Left renal pelvis (tissue), 4 donors: ENCODE measurements around the gene HSPG2. TPM values are rescaled to one million over a fixed set of nuclear protein-coding genes. Genes with fewer than 3 reads are reported as not detected.
A peak's percentile ranks its signal among the peaks of the same experiment; 100 is the strongest.
"Not testable (repeated sequence)": the region's sequence is repeated elsewhere in the genome, so short reads cannot be mapped to it uniquely, and the experiment has no call there.

Experiments
- DNase-seq, 4 donors: peaks; one replicate each; pipeline ENCODE4 v3.0.0-alpha.2; 2013; ENCODE audit warnings: low read depth in 4 of 4, low spot score in 3 of 4
- polyA plus RNA-seq, 4 donors: library from polyadenylated mRNA; unstranded; fragments of 120-200 nt; gene quantifications; one replicate each; pipeline ENCODE4 v1.2.1, GENCODE V29; 2013; ENCODE audit not compliant: insufficient read length in 4 of 4

HSPG2 gene
- polyA plus RNA-seq, 4 donors, result 130 to 209 (median 182) TPM

- no peak for DNase-seq
Measured at GRCh38 chr1:21814981-21815582, 122.0 kb downstream of the HSPG2 start.

GRCh38 chr1:21814241-21814918 lies 122.7 kb downstream of the HSPG2 start:
- peak in 1 of 4 donors; percentile 8 for DNase-seq

- no peak for DNase-seq
Measured at GRCh38 chr1:21813542-21813941, 123.6 kb downstream of the HSPG2 start.

GRCh38 chr1:21811875-21812305 lies 125.2 kb downstream of the HSPG2 start, which contains the start of gene LDLRAD2:
TSS of gene LDLRAD2 (plus strand) at chr1:21812265. CDS start at chr1:21812452, 187 bp downstream.
- DNase-seq, result no peak

GRCh38 chr1:21804536-21804935 lies 132.6 kb downstream of the HSPG2 start:
- no peak for DNase-seq

GRCh38 chr1:21801100-21801499 lies 136.0 kb downstream of the HSPG2 start:
- DNase-seq, result no peak

- DNase-seq, result no peak
Measured at GRCh38 chr1:21799730-21800129, 137.4 kb downstream of the HSPG2 start.

GRCh38 chr1:21795075-21795474 lies 142.0 kb downstream of the HSPG2 start:
- no peak for DNase-seq

GRCh38 chr1:21794656-21795055 lies 142.5 kb downstream of the HSPG2 start:
- DNase-seq, result no peak

- DNase-seq, result no peak
Measured at GRCh38 chr1:21793104-21793503, 144.0 kb downstream of the HSPG2 start.

- DNase-seq, result no peak
Measured at GRCh38 chr1:21786640-21787039, 150.5 kb downstream of the HSPG2 start.

- DNase-seq, result not testable (repeated sequence)
Measured at GRCh38 chr1:21785764-21786163, 151.3 kb downstream of the HSPG2 start.

- peak in 1 of 4 donors; percentile 91 for DNase-seq
Measured at GRCh38 chr1:21783679-21784603, 153.2 kb downstream of the HSPG2 start.

GRCh38 chr1:21782868-21783678 lies 154.0 kb downstream of the HSPG2 start, which contains the start of gene USP48:
TSS of gene USP48 (minus strand) at chr1:21783149. CDS start at chr1:21782957, 192 bp downstream.
- peak; percentile 90 to 94 (median 92) for DNase-seq

- peak in 3 of 4 donors; percentile 21 to 42 (median 31) for DNase-seq
Measured at GRCh38 chr1:21782349-21782867, 154.7 kb downstream of the HSPG2 start.

- peak in 3 of 4 donors; percentile 8 to 36 (median 30) for DNase-seq
Measured at GRCh38 chr1:21781815-21782348, 155.2 kb downstream of the HSPG2 start.

- DNase-seq, result no peak
Measured at GRCh38 chr1:21779613-21780521, 157.2 kb downstream of the HSPG2 start.

GRCh38 chr1:21778405-21778727 lies 158.7 kb downstream of the HSPG2 start:
- DNase-seq, result no peak

- DNase-seq, result not testable (repeated sequence)
Measured at GRCh38 chr1:21776925-21777324, 160.2 kb downstream of the HSPG2 start.
